A673 (cell line): ENCODE results near the gene TWIST1. TPM values are rescaled to one million over a fixed set of nuclear protein-coding genes. Genes with fewer than 3 reads are reported as not detected.

Experiments used
- BruUV-seq: library from RNA; stranded (reverse); fragments of 400-500 nt; replicated peaks from 2 replicates; lab custom pipeline; 2021; lab: Mats Ljungman, UMichigan
- CTCF ChIA-PET: fragments of 300-600 bp; sonication (Branson Sonifier 250); formaldehyde crosslinking; loops from one replicate; lab custom pipeline; 2022; ENCODE audit warnings: antibody characterized with exemption; lab: Charles Lee
- POLR2A ChIA-PET: fragments of 300-600 bp; sonication (Branson Sonifier 250); formaldehyde crosslinking; loops from one replicate; lab custom pipeline; 2022; ENCODE audit warnings: antibody characterized with exemption; ENCODE audit not compliant: low non-redundant PET; lab: Charles Lee
- DNase-seq: peaks from one replicate; pipeline ENCODE4 v3.0.0-alpha.2; 2015; ENCODE audit warnings: low spot score
- H3K27ac ChIP-seq: fragments of 200-600 bp; sonication (generic); 2 replicates; pipeline ENCODE4 v1.5.1; 2016; ENCODE audit warnings: mixed run types, low read depth, mild to moderate bottlenecking, mixed read lengths, antibody characterized with exemption, low read length; ENCODE audit not compliant: poor library complexity, severe bottlenecking
- H3K27me3 ChIP-seq: fragments of 200-600 bp; sonication (generic); replicated peaks from 2 replicates; pipeline ENCODE4 v1.6.1; 2017; ENCODE audit warnings: mixed run types, low read depth, mild to moderate bottlenecking, mixed read lengths, antibody characterized with exemption, low read length; ENCODE audit not compliant: insufficient read depth, poor library complexity
- H3K36me3 ChIP-seq: fragments of 200-600 bp; sonication (generic); 2 replicates; pipeline ENCODE4 v1.6.1; 2016; ENCODE audit warnings: mixed run types, mild to moderate bottlenecking, mixed read lengths, antibody characterized with exemption, low read length; ENCODE audit not compliant: insufficient read depth, poor library complexity, severe bottlenecking
- H3K4me1 ChIP-seq: fragments of 200-600 bp; sonication (generic); 2 replicates; pipeline ENCODE4 v1.6.1; 2017; ENCODE audit warnings: mixed run types, mild to moderate bottlenecking, mixed read lengths, antibody characterized with exemption, low read length; ENCODE audit not compliant: insufficient read depth, poor library complexity, severe bottlenecking
- H3K4me3 ChIP-seq: fragments of 200-600 bp; sonication (generic); 2 replicates; pipeline ENCODE4 v1.5.1; 2016; ENCODE audit warnings: low read depth, mixed run types, mild to moderate bottlenecking, mixed read lengths, low read length; ENCODE audit not compliant: poor library complexity, severe bottlenecking
- H3K9me3 ChIP-seq: fragments of 200-600 bp; sonication (generic); 2 replicates; pipeline ENCODE4 v1.6.1; 2016; ENCODE audit warnings: mixed run types, low read depth, mild to moderate bottlenecking, mixed read lengths, antibody characterized with exemption, low read length; ENCODE audit not compliant: poor library complexity, severe bottlenecking
- EZH2 ChIP-seq: fragments of 200-600 bp; sonication (generic); IDR thresholded peaks from 2 replicates; pipeline ENCODE4 v1.6.1; 2017; ENCODE audit warnings: borderline replicate concordance, low read depth, mild to moderate bottlenecking, mixed read lengths, antibody characterized with exemption, low read length; ENCODE audit not compliant: poor library complexity, severe bottlenecking
- intact Hi-C: fragments of 100-400 bp; cut with micrococcal nuclease; formaldehyde crosslinking; loops from one replicate; pipeline ENCODE4 v1.10.0; 2022; ENCODE audit not compliant: unreplicated experiment
- total RNA-seq: library from RNA; stranded (reverse); gene quantifications from 2 replicates; pipeline ENCODE4 v1.2.3, GENCODE V29; 2021
- TF ChIP-seq, protein P1 (sequence below): fragments of 300-800, 200-600 bp; sonication (generic); conservative IDR thresholded peaks from 2 replicates; pipeline ENCODE4 v1.5.1; 2017; ENCODE audit warnings: low read depth, mild to moderate bottlenecking, antibody characterized with exemption, low read length, moderate library complexity, mixed read lengths

The TWIST1 gene
- total RNA-seq, 1 experiment from 2014 or later, result 41.6 TPM

DNA sequence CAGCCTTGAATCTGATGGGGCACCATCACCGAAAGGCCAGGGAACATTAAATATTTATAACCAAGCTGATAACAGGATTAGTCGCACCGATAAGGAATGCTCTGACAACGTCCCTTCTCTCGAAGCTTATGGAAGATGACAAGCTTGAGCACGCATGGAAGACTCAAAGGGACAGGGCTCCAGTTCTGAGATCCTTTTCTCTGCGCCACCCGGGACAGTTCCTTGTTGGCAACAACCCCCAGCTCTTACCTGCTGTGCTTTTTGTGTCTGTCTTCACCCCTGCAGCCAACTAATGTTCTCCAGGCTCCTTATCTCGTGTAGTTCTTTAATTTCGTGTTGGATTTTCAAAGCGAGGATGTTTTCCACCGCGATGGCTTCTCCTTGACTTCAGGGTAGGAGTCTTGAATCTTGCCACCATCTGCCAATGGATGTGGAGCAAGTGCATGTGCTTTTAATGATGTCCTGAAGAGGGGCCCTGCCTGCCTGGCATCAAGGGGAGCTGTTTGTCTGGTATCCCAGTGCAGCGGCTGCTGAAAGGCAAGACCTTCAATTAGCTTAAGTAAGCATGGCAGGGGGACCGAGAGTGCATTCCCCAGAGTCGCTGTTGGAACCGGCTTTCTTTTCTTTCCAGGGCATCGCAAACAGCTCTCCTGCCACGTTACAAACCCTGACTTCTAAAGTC lies 28.1 kb upstream of the TWIST1 start:
- intact Hi-C loops, result no loop called here

DNA sequence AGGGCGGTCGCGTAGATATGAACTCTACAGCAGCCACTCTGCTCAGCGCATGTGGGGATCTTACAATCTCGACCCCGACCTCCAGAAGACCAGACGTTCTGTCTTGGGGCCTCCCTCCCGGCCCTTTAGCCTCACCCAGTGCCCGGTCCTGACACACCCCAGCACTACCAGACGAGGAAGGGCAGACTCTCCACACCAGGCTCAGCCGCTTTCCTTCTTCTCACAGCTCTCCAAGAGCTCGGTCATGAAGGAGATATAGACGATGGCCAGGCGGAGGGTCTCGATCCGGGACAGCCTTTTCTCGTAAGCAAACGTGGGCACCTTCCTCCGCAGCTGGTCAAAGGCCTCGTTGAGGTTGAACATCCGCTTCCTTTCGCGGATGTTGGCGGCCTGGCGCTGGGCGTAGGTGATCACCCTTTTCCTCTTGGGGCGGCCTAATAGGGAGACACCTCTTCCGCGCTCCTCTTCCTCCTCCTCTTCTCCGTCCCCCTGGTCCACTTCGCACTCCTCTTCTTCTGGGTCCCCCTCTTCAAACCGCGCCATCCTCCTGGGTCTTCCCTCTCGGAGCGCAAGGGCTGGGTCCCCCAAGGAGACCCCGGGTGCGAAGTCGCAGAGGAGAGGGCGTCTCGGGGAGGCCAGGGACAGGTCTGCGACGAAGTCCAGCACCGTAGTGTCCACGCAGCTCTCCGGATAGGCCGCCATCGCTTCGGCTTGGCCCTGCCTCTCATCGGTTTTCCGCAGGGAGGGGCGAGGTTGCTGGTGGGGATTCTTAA lies 27.4 kb upstream of the TWIST1 start, which contains the start of gene FERD3L:
Gene FERD3L (minus strand): TSS at position 761 of the 773 bp plus-strand sequence. CDS start 59 bp downstream, at position 702.
- ChIA-PET POLR2A (no interaction called here), CTCF (no interaction called here)
- no peak for DNase-seq
- H3K36me3 ChIP-seq, result no peaks in the 10 kb centered on the region
- TF ChIP-seq, protein P1, sequence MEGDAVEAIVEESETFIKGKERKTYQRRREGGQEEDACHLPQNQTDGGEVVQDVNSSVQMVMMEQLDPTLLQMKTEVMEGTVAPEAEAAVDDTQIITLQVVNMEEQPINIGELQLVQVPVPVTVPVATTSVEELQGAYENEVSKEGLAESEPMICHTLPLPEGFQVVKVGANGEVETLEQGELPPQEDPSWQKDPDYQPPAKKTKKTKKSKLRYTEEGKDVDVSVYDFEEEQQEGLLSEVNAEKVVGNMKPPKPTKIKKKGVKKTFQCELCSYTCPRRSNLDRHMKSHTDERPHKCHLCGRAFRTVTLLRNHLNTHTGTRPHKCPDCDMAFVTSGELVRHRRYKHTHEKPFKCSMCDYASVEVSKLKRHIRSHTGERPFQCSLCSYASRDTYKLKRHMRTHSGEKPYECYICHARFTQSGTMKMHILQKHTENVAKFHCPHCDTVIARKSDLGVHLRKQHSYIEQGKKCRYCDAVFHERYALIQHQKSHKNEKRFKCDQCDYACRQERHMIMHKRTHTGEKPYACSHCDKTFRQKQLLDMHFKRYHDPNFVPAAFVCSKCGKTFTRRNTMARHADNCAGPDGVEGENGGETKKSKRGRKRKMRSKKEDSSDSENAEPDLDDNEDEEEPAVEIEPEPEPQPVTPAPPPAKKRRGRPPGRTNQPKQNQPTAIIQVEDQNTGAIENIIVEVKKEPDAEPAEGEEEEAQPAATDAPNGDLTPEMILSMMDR, result no peak
- TF ChIP-seq EZH2, result no peak
- no peak within 1 kb of the TSS for H3K27ac ChIP-seq
- no peaks in the 10 kb centered on the region for H3K4me1 ChIP-seq
- no peaks in the 10 kb centered on the region for H3K9me3 ChIP-seq
- intact Hi-C loops, result no loop called here
- H3K4me3 ChIP-seq, result no peak within 1 kb of the TSS
- H3K27me3 ChIP-seq, result no peaks in the 10 kb centered on the region
- no TSS peak for BruUV-seq

More for the DNA sequence above, 28.1 kb upstream of the TWIST1 start:
- BruUV-seq, result no TSS peak
- no peak for DNase-seq
- Histone ChIP-seq H3K27me3 (no peaks in the 10 kb centered on the region), H3K36me3 (no peaks in the 10 kb centered on the region), H3K9me3 (no peaks in the 10 kb centered on the region), H3K4me3 (no peak overlapping the region), H3K27ac (no peak overlapping the region), H3K4me1 (no peaks in the 10 kb centered on the region)
- POLR2A ChIA-PET, result no interaction called here
- CTCF ChIA-PET, result no interaction called here
- TF ChIP-seq EZH2, result no peak
- TF ChIP-seq, protein P1, result no peak

DNA sequence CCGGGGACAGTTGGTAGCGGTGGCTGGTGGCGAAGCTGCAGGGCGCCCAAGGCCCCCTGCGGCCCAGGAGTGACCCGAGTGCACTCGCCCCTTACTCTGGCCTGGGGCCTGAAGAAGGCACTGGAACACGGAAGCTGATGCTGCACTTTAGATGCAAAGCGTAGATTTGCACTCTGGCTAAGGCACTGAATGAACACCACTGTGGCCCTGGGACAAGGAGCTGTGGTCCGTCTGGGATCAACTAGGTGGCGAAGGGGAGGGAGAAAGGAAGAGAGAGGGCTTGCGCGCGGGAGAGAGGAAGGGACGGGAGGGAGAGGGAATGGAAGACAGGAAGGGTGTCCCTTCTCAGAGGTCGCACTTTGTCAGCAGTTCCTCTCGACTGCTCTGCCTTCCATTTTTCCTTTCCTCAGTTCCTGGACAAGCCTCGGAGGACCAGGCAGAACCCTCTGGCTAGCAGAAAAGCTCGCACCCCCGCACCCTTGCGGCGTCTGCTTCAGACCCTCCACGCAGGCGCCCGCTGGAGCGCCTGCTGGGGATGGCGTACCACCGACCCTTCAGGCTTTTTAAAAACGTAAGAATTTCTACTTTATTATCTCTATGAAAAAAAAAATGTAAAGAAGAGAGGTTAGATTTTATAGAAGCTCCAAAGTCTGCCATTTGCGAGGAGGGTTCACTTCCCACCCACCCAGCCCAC lies 26.6 kb upstream of the TWIST1 start:
- Histone ChIP-seq H3K36me3 (no peaks in the 10 kb centered on the region), H3K4me3 (no peak overlapping the region), H3K9me3 (no peaks in the 10 kb centered on the region), H3K27me3 (no peaks in the 10 kb centered on the region), H3K27ac (no peak overlapping the region), H3K4me1 (no peaks in the 10 kb centered on the region)
- TF ChIP-seq EZH2, result no peak
- TF ChIP-seq, protein P1, result no peak
- CTCF ChIA-PET, result no interaction called here
- intact Hi-C loops, result no loop called here
- POLR2A ChIA-PET, result no interaction called here
- no peak for DNase-seq
- no TSS peak for BruUV-seq
